ENCODE data around the gene MEGF9.

DNA sequence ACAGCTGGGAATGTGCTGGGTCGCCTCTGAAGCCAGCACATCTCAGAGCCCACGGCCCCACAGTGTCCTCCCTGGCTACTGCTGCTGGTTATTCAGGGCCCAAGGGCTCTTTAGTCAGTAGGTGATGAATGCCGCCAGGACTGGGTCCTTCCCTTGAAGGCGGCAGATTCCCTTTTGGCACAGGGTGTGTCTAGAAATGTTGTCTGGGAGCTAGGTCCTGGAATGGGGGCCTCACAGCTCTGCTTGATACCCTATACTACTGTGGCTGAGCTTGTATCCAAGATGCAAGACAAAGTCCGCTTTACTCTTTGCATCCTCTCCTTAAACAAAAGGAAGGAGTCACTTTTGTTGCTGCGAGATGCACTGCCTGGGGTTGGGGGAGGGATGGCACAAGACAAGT lies 33.1 kb downstream of the MEGF9 start:
- TF ChIP-seq, protein P1, sequence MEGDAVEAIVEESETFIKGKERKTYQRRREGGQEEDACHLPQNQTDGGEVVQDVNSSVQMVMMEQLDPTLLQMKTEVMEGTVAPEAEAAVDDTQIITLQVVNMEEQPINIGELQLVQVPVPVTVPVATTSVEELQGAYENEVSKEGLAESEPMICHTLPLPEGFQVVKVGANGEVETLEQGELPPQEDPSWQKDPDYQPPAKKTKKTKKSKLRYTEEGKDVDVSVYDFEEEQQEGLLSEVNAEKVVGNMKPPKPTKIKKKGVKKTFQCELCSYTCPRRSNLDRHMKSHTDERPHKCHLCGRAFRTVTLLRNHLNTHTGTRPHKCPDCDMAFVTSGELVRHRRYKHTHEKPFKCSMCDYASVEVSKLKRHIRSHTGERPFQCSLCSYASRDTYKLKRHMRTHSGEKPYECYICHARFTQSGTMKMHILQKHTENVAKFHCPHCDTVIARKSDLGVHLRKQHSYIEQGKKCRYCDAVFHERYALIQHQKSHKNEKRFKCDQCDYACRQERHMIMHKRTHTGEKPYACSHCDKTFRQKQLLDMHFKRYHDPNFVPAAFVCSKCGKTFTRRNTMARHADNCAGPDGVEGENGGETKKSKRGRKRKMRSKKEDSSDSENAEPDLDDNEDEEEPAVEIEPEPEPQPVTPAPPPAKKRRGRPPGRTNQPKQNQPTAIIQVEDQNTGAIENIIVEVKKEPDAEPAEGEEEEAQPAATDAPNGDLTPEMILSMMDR (IDR thresholded peaks at IDR 0.05): no peak
- TF ChIP-seq POLR2A (IDR thresholded peaks at IDR 0.05): no peak

Measured in tibial nerve (tissue), 3 donors.